Epithelial cell of proximal tubule (primary cell): Measurements from ENCODE around the gene TSPAN7. TPM values are rescaled to one million over a fixed set of nuclear protein-coding genes. Genes with fewer than 3 reads are reported as not detected.

Experiments used
- DNase-seq: peaks from one replicate; pipeline ENCODE4 v3.0.0-alpha.2; 2011; ENCODE audit warnings: low read depth
- H3K4me3 ChIP-seq: 2 replicates; pipeline ENCODE4 v1.5.1; 2011; ENCODE audit warnings: low read depth, mild to moderate bottlenecking, low read length
- CTCF ChIP-seq: conservative IDR thresholded peaks from 2 replicates; pipeline ENCODE4 v1.5.1; 2012; ENCODE audit warnings: low read depth, mild to moderate bottlenecking, low read length
- total RNA-seq: library from RNA; depleted of rRNA; stranded (reverse); fragments of >200 nt; gene quantifications from 2 replicates; pipeline ENCODE4 v1.2.3, GENCODE V29; 2015

The TSPAN7 gene
- total RNA-seq, 1 donor from 2014 or later = 1.9 TPM

GRCh38 chrX:38563030-38563429, 1.7 kb downstream of the TSPAN7 start:
- TF ChIP-seq CTCF = no peak
- DNase-seq = no peak
- H3K4me3 ChIP-seq = no peak overlapping the region

- H3K4me3 ChIP-seq = no peak overlapping the region
- no peak for DNase-seq
- TF ChIP-seq CTCF = no peak
Observed at GRCh38 chrX:38570396-38570795, 9.1 kb downstream of the TSPAN7 start.

GRCh38 chrX:38571058-38571457, 9.7 kb downstream of the TSPAN7 start:
- TF ChIP-seq CTCF = no peak
- no peak for DNase-seq

GRCh38 chrX:38574858-38575257, 13.5 kb downstream of the TSPAN7 start:
- no peak for TF ChIP-seq CTCF
- no peak for DNase-seq
- H3K4me3 ChIP-seq = no peak overlapping the region

More at GRCh38 chrX:38571058-38571457, 9.7 kb downstream of the TSPAN7 start:
- no peak overlapping the region for H3K4me3 ChIP-seq

- H3K4me3 ChIP-seq = no peak overlapping the region
- no peak for DNase-seq
- TF ChIP-seq CTCF = no peak
Observed at GRCh38 chrX:38575888-38576287, 14.5 kb downstream of the TSPAN7 start.

- no peak for DNase-seq
- H3K4me3 ChIP-seq = no peak overlapping the region
- no peak for TF ChIP-seq CTCF
Observed at GRCh38 chrX:38577738-38578137, 16.4 kb downstream of the TSPAN7 start.

GRCh38 chrX:38578167-38578566, 16.8 kb downstream of the TSPAN7 start:
- TF ChIP-seq CTCF = no peak
- H3K4me3 ChIP-seq = no peak overlapping the region
- no peak for DNase-seq
